ENCODE results near the gene GGACT.

The GGACT gene

GRCh38 chr13:100513987-100514670 is 74.5 kb downstream of the GGACT start:
- DNase-seq (ENCODE audit: low read depth in 2 of 2), result no peak

DNA sequence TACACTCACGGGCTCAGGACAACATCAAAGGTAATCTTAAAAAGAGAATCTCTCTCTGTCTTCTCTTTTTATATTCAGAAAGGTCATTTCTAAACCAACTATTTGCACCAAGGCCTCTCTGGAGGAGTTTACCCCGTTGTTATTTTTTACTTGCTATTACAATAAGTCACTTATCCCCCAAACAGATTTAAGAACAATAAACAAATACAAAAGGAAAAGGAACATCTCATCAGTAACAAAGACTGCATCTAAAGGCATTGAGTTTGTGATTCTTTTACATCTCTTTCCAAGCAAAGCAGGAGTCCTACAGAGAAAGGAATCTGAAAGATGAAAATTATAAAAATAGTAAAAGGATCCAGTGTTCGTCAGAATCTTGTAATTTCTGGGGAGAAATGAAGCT is 75.4 kb downstream of the GGACT start:
- DNase-seq (ENCODE audit: low read depth in 2 of 2), result no peak

DNA sequence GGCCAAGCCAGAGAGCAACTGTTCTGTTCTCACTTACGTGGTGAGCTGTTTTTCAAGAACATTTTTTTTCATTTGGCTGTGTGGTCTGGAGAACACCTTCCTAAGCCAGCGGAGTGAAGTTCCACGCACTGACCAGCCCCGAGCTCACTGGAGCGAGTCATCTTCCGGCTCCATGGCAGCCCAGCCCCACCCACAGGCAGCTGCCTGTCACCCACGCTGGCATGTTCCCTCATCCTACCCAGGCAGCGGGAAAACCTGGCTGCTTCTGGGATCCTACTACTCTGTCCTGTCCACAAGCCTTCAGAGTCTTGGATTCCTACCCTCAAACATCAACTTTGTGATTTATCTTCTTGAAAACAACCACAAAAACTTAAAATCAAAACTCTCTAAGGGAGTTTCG is 76.2 kb downstream of the GGACT start:
- no peak for DNase-seq (ENCODE audit: low read depth in 2 of 2)

DNA sequence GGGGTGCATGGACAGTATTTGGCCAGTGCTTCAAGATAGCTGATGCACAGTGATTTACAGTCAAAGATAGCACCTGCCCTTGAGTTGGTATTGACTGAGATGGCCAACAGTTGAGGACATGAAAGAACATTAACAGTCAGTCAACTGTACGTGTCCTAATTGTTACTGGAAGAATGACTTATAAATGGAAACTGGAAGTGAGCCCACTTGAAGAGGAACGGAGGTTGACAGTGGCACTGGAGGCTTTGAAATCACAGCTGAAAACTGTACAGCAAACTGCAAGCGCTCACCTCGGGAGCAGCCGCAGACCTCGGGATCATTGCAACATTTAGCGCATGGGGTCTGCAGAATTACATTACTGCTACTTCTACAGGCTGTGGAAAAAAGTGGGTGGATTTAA is 77.1 kb downstream of the GGACT start:
- no peak for DNase-seq (ENCODE audit: low read depth in 2 of 2)

GRCh38 chr13:100510208-100510957 is 78.2 kb downstream of the GGACT start:
- no peak for DNase-seq (ENCODE audit: low read depth in 2 of 2)

GRCh38 chr13:100508996-100509395 is 79.6 kb downstream of the GGACT start:
- DNase-seq (ENCODE audit: low read depth in 2 of 2), result no peak

- DNase-seq (ENCODE audit: low read depth in 2 of 2), result no peak
These were observed 80.1 kb downstream of the GGACT start for GRCh38 chr13:100508455-100508854.

DNA sequence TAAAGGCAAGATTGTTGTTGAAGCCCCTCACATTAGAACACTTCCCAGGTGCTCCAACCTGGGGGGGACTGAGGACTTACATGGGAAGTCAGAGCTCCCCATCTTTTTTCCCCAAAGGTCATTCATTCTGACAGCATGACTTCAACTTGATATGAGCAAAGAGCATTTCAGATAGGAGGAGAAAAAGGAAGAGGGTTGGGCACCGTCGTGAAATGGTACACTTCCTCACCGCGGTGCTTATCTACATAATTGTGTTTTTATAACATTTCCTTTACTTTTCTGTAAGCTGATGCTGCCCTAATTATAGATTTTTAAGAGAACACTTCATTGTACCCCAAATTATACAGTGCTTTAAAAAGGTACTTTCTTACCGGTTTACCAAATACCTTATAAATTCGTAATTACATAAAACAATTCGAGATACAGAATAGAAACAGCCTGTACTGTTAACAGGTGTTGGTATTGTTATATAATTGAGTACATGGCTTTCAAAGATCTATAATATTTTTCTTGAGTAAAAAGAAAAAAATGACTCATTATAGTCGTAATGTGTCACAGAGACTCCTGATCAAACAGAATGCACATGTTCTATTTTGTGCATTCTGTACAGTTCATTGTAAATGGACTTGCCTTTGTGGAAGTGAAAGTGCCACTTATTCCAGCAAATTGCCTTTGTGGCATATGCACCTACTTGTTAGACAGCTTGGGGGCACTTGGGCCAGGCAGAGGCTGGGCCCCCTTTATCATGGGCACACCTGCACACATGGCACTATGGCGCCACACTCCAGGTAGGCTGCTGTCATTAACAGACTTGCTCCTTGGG is 81.8 kb downstream of the GGACT start:
- DNase-seq (ENCODE audit: low read depth in 2 of 2), result no peak

- no peak for DNase-seq (ENCODE audit: low read depth in 2 of 2)
These were observed 82.4 kb downstream of the GGACT start for GRCh38 chr13:100506154-100506553.

GRCh38 chr13:100503622-100504021 is 85.0 kb downstream of the GGACT start:
- DNase-seq (ENCODE audit: low read depth in 2 of 2), result no peak

DNA sequence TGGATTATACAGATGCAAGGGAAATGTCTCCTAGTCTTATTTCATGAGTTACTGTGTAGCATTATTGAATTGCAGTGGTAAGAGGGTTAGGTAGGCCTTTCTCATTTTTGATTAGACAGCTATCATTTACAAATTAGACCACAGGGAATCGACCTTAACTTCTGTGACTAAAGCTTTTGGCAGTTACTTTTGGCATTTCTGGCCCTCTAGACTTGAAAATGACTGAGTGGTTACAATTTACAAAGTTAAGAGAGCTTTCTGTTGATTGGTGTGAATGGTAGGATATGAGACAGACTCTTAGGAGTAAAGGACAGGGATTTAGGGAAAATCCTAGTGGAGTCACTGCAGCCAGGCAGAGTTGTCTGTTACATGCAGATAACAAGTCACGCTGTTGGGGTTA is 86.1 kb downstream of the GGACT start:
- no peak for DNase-seq (ENCODE audit: low read depth in 2 of 2)

- DNase-seq (ENCODE audit: low read depth in 2 of 2), result no peak
These were observed 91.2 kb downstream of the GGACT start for GRCh38 chr13:100497389-100497788.

- DNase-seq (ENCODE audit: low read depth in 2 of 2), result no peak
These were observed 93.1 kb downstream of the GGACT start for GRCh38 chr13:100495455-100495854.

DNA sequence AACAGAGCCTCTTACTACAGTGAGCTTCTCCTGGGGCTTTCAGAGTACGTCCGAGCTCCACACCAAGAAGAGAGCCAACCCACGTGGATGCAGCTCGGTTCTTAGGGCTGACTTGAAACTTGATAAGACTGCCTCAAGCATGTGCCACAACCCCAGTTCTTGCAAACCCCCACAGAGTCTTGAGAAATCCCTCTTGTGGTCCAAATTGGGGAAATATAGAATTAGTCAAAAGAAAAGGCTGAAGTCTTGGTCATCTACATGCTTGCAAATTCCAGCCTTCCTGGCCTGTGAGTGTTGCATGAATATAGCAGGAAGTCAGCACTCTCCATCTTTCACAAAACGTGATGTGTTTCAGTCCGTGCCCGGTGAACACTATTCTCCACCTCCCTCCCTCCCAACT is 95.2 kb downstream of the GGACT start:
- DNase-seq (ENCODE audit: low read depth in 2 of 2), result no peak

DNA sequence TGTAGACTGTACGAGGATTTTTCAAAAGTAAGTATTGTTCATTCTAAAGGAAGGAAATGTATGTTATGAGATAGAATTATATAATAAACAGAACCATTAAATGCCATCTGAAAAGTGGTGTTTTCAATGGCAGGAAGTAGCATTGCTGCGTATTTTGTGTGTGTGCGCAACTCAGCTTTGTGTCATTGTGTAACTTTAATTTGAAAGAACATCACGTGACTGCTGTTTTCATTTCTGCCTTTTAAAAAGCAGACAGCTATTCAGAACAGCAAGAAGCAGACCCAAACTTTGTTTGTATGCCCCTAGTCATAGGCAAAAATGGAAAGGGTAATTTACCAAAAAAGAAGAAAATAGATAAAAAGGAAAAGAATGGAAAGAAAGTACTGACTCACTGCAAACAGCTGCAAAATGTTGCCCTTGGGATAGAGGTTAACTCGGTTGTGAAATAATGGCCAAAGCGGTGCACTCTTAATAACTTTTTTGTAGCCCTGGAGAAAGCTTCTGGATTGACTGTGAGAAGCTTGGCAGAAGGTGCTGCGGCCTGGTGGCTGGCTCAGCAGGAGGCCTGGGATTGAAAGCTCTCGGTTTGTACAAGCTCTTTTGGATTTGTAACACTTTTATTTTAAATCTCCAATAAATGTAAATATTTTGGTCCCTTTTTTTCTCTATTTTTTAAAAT is 97.3 kb downstream of the GGACT start:
- peak in 1 of 2 experiments; percentile 15 for DNase-seq (ENCODE audit: low read depth in 2 of 2)

DNA sequence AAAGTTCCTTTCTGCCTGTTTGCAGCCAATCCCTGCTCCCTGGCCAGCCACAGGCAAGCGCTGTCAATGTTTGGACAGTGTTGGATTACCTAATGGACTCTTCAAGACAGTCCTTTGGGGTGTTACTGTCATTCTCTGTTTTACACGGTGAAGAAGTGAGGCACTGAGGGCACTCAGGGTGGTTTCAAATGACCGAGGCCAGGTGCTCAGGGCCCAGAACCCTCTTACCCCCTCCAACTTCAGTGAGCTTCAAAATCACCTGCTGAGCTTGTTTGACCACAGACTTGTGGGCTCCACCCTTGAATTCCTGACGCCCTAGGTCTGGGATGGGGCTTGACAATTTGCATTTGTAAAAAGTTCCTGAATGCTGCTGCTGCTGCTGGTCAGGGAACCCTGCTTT is 97.9 kb downstream of the GGACT start:
- no peak for DNase-seq (ENCODE audit: low read depth in 2 of 2)

DNA sequence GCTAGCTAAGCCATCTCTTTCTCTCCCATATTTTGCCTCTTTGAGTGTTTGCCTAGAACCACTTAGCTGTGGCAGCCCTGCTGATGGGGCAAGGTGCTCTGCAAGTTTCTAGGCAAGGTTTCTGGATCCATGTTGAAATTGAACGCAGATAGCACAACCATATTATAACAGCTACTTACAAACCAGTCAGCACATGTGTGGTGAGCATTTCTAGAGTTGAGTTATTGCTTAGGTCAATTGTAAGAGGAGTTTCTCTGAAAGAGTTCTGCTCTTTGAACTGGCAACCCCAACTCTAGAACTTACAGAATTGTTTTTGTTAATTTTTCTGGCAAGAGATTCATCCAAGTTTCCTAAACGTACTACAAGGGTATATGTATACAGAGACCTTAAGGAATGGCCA is 103.3 kb downstream of the GGACT start:
- no peak for DNase-seq (ENCODE audit: low read depth in 2 of 2)

DNA sequence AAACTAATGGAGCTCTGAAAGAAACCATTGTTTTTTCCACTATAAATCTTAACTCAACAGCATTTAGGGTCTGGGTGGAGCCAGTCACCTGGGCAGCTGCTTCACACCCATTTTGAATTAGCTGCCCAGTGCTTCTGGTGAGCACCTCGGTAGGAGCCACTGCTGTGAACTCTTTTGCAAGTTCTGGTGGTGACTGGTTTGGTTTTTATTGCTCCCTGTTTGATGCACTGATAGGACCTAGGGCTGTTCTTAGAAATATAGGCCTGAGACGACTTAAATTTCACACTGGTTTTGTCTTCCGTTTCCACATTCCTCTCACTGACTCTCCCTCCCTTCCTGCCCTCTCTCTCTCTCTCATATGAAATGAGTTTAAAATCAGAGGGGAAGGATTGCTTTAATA is 103.9 kb downstream of the GGACT start:
- no peak for DNase-seq (ENCODE audit: low read depth in 2 of 2)

DNA sequence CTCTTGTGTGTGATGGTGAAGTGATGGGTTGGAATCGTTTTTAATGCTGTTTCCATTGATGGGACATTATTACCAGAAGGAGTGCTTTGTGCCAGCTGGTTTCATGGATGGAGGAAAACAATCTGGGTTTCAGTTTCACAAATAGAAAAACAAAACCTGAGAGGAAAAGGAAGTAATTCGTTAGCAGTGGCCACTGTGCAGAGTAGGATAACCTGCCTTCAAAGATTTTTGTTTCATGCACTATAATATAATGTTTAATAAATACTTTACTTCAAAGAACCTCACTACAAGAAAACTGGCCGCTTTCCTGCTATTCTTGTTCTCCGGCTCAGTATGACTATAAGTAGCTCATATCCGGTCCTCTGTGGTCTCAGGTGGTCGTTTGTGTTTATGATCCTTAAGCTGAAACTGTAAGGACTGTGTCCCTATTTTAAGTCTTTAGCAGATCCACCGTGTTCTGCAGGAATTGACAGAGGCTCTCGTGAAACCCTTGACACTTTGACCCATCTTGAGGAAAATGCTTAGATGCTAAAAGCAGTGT is 104.7 kb downstream of the GGACT start:
- no peak for DNase-seq (ENCODE audit: low read depth in 2 of 2)

DNA sequence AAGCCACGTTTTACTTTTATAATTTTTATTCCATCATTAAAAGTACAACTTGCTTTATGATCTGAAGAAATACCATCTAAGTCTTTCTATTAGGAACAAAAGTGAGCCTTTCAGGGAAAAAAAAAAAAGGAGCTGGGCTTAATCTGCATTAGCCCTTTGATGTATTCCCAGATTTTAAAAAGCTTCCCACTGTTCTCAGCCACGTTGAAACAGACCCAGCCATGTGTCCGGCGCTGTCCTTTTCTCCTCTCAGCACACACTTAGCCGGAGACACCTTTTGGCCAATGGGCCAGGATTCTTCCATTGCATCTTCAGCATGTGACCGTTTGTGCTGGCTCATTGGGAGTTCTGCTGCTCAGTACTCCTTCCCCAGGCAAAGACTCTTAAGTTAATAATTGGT is 105.5 kb downstream of the GGACT start:
- DNase-seq (ENCODE audit: low read depth in 2 of 2), result no peak

- no peak for DNase-seq (ENCODE audit: low read depth in 2 of 2)
These were observed 107.9 kb downstream of the GGACT start for GRCh38 chr13:100480676-100481075.

All from fibroblast of skin of left biceps (primary cell).